Colonic mucosa (tissue), 4 donors: ENCODE results near the gene ANO10. TPM values are rescaled to one million over a fixed set of nuclear protein-coding genes. Genes with fewer than 3 reads are reported as not detected.
"Not testable (repeated sequence)": the region's sequence is repeated elsewhere in the genome, so short reads cannot be mapped to it uniquely, and the experiment has no call there.

Source experiments
- DNase-seq: peaks from one replicate; pipeline ENCODE4 v3.0.0-alpha.2; 2020
- H3K27ac ChIP-seq: fragments of 200-600 bp; one replicate; pipeline ENCODE4 v1.8.0; 2021
- H3K27me3 ChIP-seq: fragments of 200-600 bp; one replicate; pipeline ENCODE4 v1.8.0; 2021
- H3K36me3 ChIP-seq: fragments of 200-600 bp; one replicate; pipeline ENCODE4 v1.8.0; 2021
- H3K4me1 ChIP-seq: fragments of 200-600 bp; one replicate; pipeline ENCODE4 v1.8.0; 2021; ENCODE audit warnings: mild to moderate bottlenecking
- H3K4me3 ChIP-seq: fragments of 200-600 bp; one replicate; pipeline ENCODE4 v1.8.0; 2021
- H3K9ac ChIP-seq, 2 donors: one replicate each; pipeline ENCODE4 v1.7.0; 2013; ENCODE audit warnings: control low read depth in 2 of 2, low read depth in 2 of 2, low read length in 2 of 2
- H3K9me3 ChIP-seq: fragments of 200-600 bp; one replicate; pipeline ENCODE4 v1.8.0; 2021
- intact Hi-C: fragments of 100-400 bp; cut with DNase I; formaldehyde crosslinking; loops from one replicate; pipeline ENCODE4 v1.14.1; 2022
- total RNA-seq, 2 donors: library from RNA; stranded (reverse); fragmentation: NEBNext Ultra II Directional in 1 of 2; extraction: Animal tissue kit (Norgen Biotek cat#: 25700) in 1 of 2; gene quantifications; one replicate each; pipeline ENCODE4 v1.2.1, GENCODE V29; 2021
- TF ChIP-seq, protein P1 (sequence below): fragments of 200-600 bp; IDR thresholded peaks from one replicate; pipeline ENCODE4 v1.8.0; 2022; ENCODE audit warnings: antibody characterized with exemption, mild to moderate bottlenecking
- donor health status: healthy.
- donor health status: DM: no; HTN: no; CAD: no.
- donor health status: DM: no; HTN: no; CAD: no.

ANO10 gene
- total RNA-seq, 2 donors from 2014 or later: 53.9 to 69.0 TPM

DNA sequence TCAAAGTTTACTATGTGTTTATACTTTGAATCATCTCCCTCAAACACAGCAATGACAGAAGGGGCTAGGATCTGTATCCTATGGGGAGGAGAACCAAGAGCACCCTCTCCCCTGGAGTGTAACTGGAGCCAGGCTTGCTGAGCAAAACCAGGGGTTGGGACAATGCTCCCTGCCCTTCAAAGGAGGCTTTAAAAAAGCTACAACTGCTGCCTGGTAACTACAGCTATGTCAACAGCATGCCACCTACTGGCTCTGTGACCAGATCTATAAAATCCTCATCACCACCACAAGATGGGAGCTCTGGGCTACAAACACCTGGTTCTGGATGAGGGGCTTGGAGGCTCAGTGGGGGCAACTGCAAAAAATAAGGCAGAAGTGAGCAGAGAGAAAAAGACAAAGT, 61.9 kb downstream of the ANO10 start:
- intact Hi-C loops: no loop called here
- Histone ChIP-seq H3K27me3 (no peaks in the 10 kb centered on the region), H3K9me3 (no peaks in the 10 kb centered on the region), H3K4me3 (no peak overlapping the region), H3K36me3 (no peaks in the 10 kb centered on the region), H3K27ac (no peak overlapping the region), H3K9ac (no peak overlapping the region), H3K4me1 (no peaks in the 10 kb centered on the region)
- TF ChIP-seq, protein P1, sequence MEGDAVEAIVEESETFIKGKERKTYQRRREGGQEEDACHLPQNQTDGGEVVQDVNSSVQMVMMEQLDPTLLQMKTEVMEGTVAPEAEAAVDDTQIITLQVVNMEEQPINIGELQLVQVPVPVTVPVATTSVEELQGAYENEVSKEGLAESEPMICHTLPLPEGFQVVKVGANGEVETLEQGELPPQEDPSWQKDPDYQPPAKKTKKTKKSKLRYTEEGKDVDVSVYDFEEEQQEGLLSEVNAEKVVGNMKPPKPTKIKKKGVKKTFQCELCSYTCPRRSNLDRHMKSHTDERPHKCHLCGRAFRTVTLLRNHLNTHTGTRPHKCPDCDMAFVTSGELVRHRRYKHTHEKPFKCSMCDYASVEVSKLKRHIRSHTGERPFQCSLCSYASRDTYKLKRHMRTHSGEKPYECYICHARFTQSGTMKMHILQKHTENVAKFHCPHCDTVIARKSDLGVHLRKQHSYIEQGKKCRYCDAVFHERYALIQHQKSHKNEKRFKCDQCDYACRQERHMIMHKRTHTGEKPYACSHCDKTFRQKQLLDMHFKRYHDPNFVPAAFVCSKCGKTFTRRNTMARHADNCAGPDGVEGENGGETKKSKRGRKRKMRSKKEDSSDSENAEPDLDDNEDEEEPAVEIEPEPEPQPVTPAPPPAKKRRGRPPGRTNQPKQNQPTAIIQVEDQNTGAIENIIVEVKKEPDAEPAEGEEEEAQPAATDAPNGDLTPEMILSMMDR: no peak
- no peak for DNase-seq

DNA sequence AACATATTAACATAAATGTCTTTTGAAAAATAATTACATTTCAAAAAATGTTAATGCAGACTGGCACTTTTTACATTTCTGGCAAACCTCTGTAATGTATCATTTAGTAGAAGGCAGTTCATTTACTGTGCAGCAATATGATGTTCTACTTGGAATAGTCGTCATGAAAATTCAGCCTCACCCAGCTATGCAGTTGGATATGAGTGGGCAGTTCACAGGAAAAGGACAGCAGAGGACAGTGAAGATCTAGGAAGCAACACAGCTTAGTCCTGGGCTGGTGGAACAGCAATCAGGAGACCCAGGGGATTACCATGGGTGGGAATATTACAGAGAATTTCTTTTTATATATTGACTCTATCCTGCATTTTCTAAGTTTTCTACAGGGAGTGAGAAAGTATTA, 63.6 kb downstream of the ANO10 start:
- DNase-seq: no peak
- TF ChIP-seq, protein P1: no peak
- H3K27me3 ChIP-seq: no peaks in the 10 kb centered on the region
- no peaks in the 10 kb centered on the region for H3K4me1 ChIP-seq
- no peaks in the 10 kb centered on the region for H3K36me3 ChIP-seq
- no peak overlapping the region for H3K9ac ChIP-seq
- H3K9me3 ChIP-seq: no peaks in the 10 kb centered on the region
- H3K27ac ChIP-seq: no peak overlapping the region
- no peak overlapping the region for H3K4me3 ChIP-seq
- intact Hi-C loops: no loop called here

DNA sequence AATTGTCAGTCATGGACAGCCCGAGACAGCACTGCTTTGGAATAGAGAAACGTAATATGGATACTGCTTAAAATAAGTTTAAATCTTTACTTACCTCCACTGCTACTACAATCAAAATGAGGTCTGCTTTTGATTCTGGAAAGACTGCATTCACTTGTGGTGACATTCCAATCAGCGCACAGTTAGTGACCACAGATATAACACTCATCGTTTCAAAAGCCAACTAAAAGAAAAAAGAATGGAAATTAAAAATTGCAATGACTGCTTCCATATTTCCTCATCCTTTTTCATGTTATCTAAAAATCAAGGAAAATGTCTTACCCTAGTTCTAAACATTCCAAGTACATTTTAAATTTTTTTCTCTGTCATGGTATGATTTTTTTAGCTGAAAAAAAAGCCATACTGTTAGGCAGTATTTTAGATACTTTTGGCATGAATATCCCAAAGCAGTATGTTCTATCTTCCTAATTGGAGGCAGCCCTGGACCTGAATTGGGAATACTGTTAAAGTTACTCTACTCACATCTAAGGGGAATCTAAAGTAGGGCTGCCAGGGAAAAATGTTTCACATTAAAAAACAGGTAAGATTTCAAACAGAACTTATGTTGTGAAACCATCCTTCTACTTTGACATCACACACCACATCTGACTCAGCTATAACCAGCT, 72.1 kb downstream of the ANO10 start:
- no peaks in the 10 kb centered on the region for H3K27me3 ChIP-seq
- TF ChIP-seq, protein P1: no peak
- H3K36me3 ChIP-seq: no peaks in the 10 kb centered on the region
- no peak overlapping the region for H3K27ac ChIP-seq
- no peak overlapping the region for H3K9ac ChIP-seq
- intact Hi-C loops: loop anchor here (10.0 kb wide), 1 partner anchor 215 kb away; no protein-coding TSS in a partner anchor
- DNase-seq: no peak
- H3K4me1 ChIP-seq: no peaks in the 10 kb centered on the region
- H3K4me3 ChIP-seq: no peak overlapping the region
- no peaks in the 10 kb centered on the region for H3K9me3 ChIP-seq

DNA sequence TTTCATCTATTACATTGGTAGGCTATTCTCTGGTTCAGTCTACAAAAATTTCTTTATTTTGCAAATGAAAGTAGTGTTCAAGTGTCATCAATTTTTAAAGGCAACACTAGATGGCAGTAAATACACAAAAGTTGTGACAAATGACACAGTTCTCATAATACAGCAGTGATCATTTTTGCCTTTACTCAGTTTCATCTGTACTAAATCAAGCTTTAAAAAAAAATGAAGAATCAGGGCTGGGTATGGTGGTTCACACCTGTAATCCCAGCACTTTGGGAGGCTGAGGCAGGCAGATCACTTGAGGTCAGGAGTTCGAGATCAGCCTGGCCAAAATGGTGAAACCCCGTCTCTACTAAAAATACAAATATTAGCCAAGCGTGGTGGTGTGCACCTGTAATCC, 77.5 kb downstream of the ANO10 start:
- TF ChIP-seq, protein P1: peak; percentile 33
- intact Hi-C loops: loop anchor here (5.0 to 10.0 kb wide), 2 partner anchors 93 to 221 kb away; no protein-coding TSS in a partner anchor
- not testable (repeated sequence) for H3K36me3 ChIP-seq, H3K4me1 ChIP-seq, DNase-seq, H3K27ac ChIP-seq, H3K9me3 ChIP-seq, H3K9ac ChIP-seq, H3K4me3 ChIP-seq, H3K27me3 ChIP-seq

DNA sequence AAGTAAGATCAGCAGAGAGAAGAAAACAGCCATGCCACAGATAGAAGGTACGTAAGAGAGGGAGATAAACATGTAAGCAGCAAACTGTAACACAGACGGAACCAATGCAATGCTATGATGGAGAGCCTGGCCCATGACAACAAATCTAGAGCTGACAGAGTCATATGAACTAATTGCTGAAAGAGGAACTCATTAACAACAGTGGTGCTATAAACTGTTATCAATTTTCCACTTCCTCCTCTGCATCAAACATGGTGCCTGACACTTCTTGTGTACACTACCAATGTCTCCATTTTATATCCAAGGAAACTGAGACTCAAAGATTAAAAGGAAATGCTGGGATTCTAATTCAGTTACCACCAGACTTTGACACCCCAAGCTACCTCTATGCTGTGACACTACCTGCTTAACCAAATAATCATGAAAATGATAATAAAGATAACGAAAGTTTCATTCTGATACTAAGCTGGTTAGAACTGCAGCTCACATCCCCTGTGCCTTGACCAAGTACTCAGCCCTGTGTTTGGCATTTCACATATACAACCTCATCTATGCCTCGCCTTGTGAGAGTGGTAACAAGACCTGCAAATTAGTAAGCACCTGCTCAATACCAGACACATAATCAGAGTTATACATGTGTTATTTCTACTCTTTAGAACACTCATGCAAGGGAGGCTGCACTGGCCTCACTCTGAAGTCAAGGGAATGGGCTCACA, 79.3 kb downstream of the ANO10 start:
- no peaks in the 10 kb centered on the region for H3K36me3 ChIP-seq
- H3K9me3 ChIP-seq: no peaks in the 10 kb centered on the region
- no peak overlapping the region for H3K4me3 ChIP-seq
- no peaks in the 10 kb centered on the region for H3K27me3 ChIP-seq
- no peak overlapping the region for H3K9ac ChIP-seq
- TF ChIP-seq, protein P1: no peak
- no peaks in the 10 kb centered on the region for H3K4me1 ChIP-seq
- no peak overlapping the region for H3K27ac ChIP-seq
- intact Hi-C loops: loop anchor here (5.0 to 10.0 kb wide), 2 partner anchors 95 to 222 kb away; no protein-coding TSS in a partner anchor
- no peak for DNase-seq
